Measurements from ENCODE around the gene CLN6. TPM values are rescaled to one million over a fixed set of nuclear protein-coding genes. Genes with fewer than 3 reads are reported as not detected.

The CLN6 gene
- total and polyA plus RNA-seq, 9 of the 15 experiments (the other 6 are each of a cell fraction or from before 2014, with no cell fraction given), result 0.71 to 53.3 (median 39.3) TPM

- TF ChIP-seq RERE (CRISPR knock-in tag; IDR thresholded peaks at IDR 0.05; ENCODE audit: borderline replicate concordance) (0 out of 2 replicates have a peak, but pooled peaks have one; percentile 33), EHMT2 (IDR thresholded peaks at IDR 0.05) (0 out of 2 replicates have a peak, but pooled peaks have one; percentile 21), MYBL2 (IDR thresholded peaks at IDR 0.05; ENCODE audit: low read depth) (no peak), MYBL2 (CRISPR knock-in tag; IDR thresholded peaks at IDR 0.05; ENCODE audit: borderline replicate concordance) (no peak), POLR2B (IDR thresholded peaks at IDR 0.05; ENCODE audit: low read depth, partially characterized antibody) (peak; percentile 16), ELF4 (CRISPR knock-in tag; IDR thresholded peaks at IDR 0.05) (0 out of 2 replicates have a peak, but pooled peaks have one; percentile 44), YY1 (IDR thresholded peaks at IDR 0.05; ENCODE audit: borderline replicate concordance in 1 of 3, control insufficient read depth in 1 of 3, extremely low read depth in 1 of 3, insufficient read depth in 3 of 3, insufficient read length in 1 of 3, insufficient replicate concordance in 2 of 3, low read depth in 1 of 3, low read length in 2 of 3) (no peak), ZNF740 (CRISPR knock-in tag; IDR thresholded peaks at IDR 0.05) (peak; percentile 13; the same call in 1 of the 2 replicates), ZNF740 (tag; IDR thresholded peaks at IDR 0.05) (no peak), CREB1 (IDR thresholded peaks at IDR 0.05) (no peak), CREB1 (CRISPR knock-in tag; IDR thresholded peaks at IDR 0.05) (0 out of 2 replicates have a peak, but pooled peaks have one; percentile 13)
These were observed 49.3 kb upstream of the CLN6 start (continued) for GRCh38 chr15:68278595-68279405.
